WTC11 (cell line): Measurements from ENCODE around the gene UBE2H.

ENCODE experiments used
- IRF2 ChIP-seq: sonication (generic); formaldehyde crosslinking; IDR thresholded peaks from 2 replicates; pipeline ENCODE4 v1.8.0; 2022; ENCODE audit warnings: low read depth, missing genetic modification reagents, borderline replicate concordance
- KAT7 ChIP-seq: sonication (generic); formaldehyde crosslinking; IDR thresholded peaks from 2 replicates; pipeline ENCODE4 v1.8.1; 2023; ENCODE audit warnings: missing genetic modification reagents, mild to moderate bottlenecking, borderline replicate concordance
- NFYB ChIP-seq: sonication (generic); formaldehyde crosslinking; conservative IDR thresholded peaks from 2 replicates; pipeline ENCODE4 v1.8.0; 2022; ENCODE audit warnings: low read depth, missing genetic modification reagents
- TF ChIP-seq, protein P1 (sequence below): sonication (generic); formaldehyde crosslinking; conservative IDR thresholded peaks from 2 replicates; pipeline ENCODE4 v1.8.1; 2022; ENCODE audit warnings: mild to moderate bottlenecking, missing genetic modification reagents
- TF ChIP-seq, protein P2 (sequence below): fragments of 200-600 bp; IDR thresholded peaks from 2 replicates; pipeline ENCODE4 v1.8.0; 2022; ENCODE audit warnings: antibody characterized with exemption
- TF ChIP-seq, protein P3 (sequence below): sonication (generic); formaldehyde crosslinking; IDR thresholded peaks from 2 replicates; pipeline ENCODE4 v1.8.1; 2022; ENCODE audit warnings: low read depth, missing genetic modification reagents, borderline replicate concordance

DNA sequence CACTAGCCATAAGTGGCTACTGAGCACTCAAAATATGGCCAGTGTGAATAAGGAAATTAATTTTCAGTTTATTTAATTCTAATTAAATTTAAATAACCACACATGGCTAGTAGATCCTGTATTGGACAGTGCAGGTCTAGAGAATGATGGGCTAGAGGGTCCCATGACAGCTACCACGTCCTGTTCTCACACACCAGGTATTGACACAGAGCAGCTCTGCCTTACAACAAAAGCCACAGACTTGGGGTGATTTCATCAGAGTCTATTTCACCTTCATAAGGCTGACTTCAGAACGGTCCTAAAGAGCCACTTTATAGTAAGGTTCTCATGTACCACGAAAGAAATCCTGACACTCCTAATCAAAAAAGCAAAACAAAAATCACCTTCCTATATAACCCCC, 111.3 kb downstream of the UBE2H start:
- TF ChIP-seq, protein P1, sequence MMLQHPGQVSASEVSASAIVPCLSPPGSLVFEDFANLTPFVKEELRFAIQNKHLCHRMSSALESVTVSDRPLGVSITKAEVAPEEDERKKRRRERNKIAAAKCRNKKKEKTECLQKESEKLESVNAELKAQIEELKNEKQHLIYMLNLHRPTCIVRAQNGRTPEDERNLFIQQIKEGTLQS (CRISPR knock-in tag): no peak
- TF ChIP-seq, protein P2, sequence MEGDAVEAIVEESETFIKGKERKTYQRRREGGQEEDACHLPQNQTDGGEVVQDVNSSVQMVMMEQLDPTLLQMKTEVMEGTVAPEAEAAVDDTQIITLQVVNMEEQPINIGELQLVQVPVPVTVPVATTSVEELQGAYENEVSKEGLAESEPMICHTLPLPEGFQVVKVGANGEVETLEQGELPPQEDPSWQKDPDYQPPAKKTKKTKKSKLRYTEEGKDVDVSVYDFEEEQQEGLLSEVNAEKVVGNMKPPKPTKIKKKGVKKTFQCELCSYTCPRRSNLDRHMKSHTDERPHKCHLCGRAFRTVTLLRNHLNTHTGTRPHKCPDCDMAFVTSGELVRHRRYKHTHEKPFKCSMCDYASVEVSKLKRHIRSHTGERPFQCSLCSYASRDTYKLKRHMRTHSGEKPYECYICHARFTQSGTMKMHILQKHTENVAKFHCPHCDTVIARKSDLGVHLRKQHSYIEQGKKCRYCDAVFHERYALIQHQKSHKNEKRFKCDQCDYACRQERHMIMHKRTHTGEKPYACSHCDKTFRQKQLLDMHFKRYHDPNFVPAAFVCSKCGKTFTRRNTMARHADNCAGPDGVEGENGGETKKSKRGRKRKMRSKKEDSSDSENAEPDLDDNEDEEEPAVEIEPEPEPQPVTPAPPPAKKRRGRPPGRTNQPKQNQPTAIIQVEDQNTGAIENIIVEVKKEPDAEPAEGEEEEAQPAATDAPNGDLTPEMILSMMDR: no peak
- TF ChIP-seq, protein P3, sequence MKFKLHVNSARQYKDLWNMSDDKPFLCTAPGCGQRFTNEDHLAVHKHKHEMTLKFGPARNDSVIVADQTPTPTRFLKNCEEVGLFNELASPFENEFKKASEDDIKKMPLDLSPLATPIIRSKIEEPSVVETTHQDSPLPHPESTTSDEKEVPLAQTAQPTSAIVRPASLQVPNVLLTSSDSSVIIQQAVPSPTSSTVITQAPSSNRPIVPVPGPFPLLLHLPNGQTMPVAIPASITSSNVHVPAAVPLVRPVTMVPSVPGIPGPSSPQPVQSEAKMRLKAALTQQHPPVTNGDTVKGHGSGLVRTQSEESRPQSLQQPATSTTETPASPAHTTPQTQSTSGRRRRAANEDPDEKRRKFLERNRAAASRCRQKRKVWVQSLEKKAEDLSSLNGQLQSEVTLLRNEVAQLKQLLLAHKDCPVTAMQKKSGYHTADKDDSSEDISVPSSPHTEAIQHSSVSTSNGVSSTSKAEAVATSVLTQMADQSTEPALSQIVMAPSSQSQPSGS (CRISPR knock-in tag): no peak
- no peak for TF ChIP-seq IRF2 (CRISPR knock-in tag)
- no peak for TF ChIP-seq KAT7
- TF ChIP-seq NFYB (CRISPR knock-in tag): no peak
